NCI-H1436 treated with DMSO at 0.1 percent for 48 hours (cell line): ENCODE measurements around the gene OPN1SW.

Source experiments
- DNase-seq: peaks from one replicate; lab custom pipeline; 2025; lab: John Stamatoyannopoulos, UW

OPN1SW gene

GRCh38 chr7:128792471-128793180, 17.0 kb upstream of the OPN1SW start:
- DNase-seq: no peak

GRCh38 chr7:128791972-128792327, 16.4 kb upstream of the OPN1SW start:
- no peak for DNase-seq

- DNase-seq: no peak
These were observed 15.8 kb upstream of the OPN1SW start, which contains the start of gene CCDC136 for GRCh38 chr7:128791121-128791971. TSS of gene CCDC136 (plus strand) at chr7:128791968. CDS start at chr7:128792412, 444 bp downstream.

- DNase-seq: no peak
These were observed 14.9 kb upstream of the OPN1SW start for GRCh38 chr7:128790315-128791041.

- DNase-seq: no peak
These were observed 13.1 kb upstream of the OPN1SW start for GRCh38 chr7:128788446-128789412.

GRCh38 chr7:128785738-128786137, 10.1 kb upstream of the OPN1SW start:
- no peak for DNase-seq

- no peak for DNase-seq
These were observed 7.7 kb upstream of the OPN1SW start for GRCh38 chr7:128783143-128783861.

GRCh38 chr7:128781851-128782250, 6.3 kb upstream of the OPN1SW start:
- no peak for DNase-seq

GRCh38 chr7:128781126-128781525, 5.5 kb upstream of the OPN1SW start:
- no peak for DNase-seq

GRCh38 chr7:128778946-128779345, 3.4 kb upstream of the OPN1SW start:
- no peak for DNase-seq

- no peak for DNase-seq
These were observed 1.8 kb upstream of the OPN1SW start for GRCh38 chr7:128777156-128778123.

GRCh38 chr7:128774921-128775320, 673 bp downstream of the OPN1SW start:
- DNase-seq: no peak

GRCh38 chr7:128774029-128774689, 1.4 kb downstream of the OPN1SW start:
- DNase-seq: no peak

GRCh38 chr7:128773604-128774003, 2.0 kb downstream of the OPN1SW start:
- no peak for DNase-seq

- no peak for DNase-seq
These were observed 5.4 kb downstream of the OPN1SW start for GRCh38 chr7:128770233-128770632.

GRCh38 chr7:128767475-128768110, 8.0 kb downstream of the OPN1SW start:
- DNase-seq: no peak

GRCh38 chr7:128763541-128763940, 12.1 kb downstream of the OPN1SW start:
- no peak for DNase-seq

- DNase-seq: no peak
These were observed 16.4 kb downstream of the OPN1SW start for GRCh38 chr7:128759242-128759641.

- no peak for DNase-seq
These were observed 17.0 kb downstream of the OPN1SW start for GRCh38 chr7:128758553-128758952.
